ENCODE measurements around the gene FOXP1. TPM values are rescaled to one million over a fixed set of nuclear protein-coding genes. Genes with fewer than 3 reads are reported as not detected.

FOXP1 gene
- total RNA-seq, 4 donors from 2014 or later = 181 to 225 (median 205) TPM

DNA sequence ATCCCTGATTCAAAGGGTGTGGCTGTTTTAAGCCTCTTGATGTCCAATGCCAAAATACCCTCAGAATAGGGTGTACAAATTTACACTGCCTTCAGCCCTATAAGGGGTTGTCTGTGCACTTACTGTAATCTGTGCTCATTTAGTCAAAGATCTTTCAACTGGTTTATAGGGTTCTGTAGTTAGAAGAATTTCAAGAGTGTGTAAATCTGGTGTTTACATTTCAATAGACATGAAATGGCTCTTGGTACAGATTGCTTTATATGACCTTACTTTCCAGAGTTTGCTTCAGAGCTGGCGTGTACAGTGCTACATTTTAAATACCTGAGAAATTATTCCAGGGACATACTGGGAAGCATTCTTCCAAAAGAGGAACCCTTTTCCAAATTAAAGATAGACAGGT is 399.3 kb downstream of the FOXP1 start:
- Histone ChIP-seq H3K27ac (replicated peaks in 1 of 4) (no peak overlapping the region), H3K9me3 (no peaks in the 10 kb centered on the region), H3K4me1 (peaks cover 0 to 8% (median 2%) of the 10 kb centered on the region in 4 donors), H3K27me3 (no peaks in the 10 kb centered on the region), H3K4me3 (no peak overlapping the region), H3K36me3 (peaks cover 0 to 6% (median 3%) of the 10 kb centered on the region in 4 donors)
- intact Hi-C loops (cut with DNase I) = no loop called here
- WGBS = 88% methylated on average over 1 of the region's 1 CpG
- no peak for TF ChIP-seq POLR2AphosphoS5 (IDR thresholded peaks at IDR 0.05)
- no peak for TF ChIP-seq EP300 (IDR thresholded peaks at IDR 0.05)
- TF ChIP-seq POLR2A (IDR thresholded peaks at IDR 0.05; ENCODE audit: low read depth) = no peak
- TF ChIP-seq, protein P1, sequence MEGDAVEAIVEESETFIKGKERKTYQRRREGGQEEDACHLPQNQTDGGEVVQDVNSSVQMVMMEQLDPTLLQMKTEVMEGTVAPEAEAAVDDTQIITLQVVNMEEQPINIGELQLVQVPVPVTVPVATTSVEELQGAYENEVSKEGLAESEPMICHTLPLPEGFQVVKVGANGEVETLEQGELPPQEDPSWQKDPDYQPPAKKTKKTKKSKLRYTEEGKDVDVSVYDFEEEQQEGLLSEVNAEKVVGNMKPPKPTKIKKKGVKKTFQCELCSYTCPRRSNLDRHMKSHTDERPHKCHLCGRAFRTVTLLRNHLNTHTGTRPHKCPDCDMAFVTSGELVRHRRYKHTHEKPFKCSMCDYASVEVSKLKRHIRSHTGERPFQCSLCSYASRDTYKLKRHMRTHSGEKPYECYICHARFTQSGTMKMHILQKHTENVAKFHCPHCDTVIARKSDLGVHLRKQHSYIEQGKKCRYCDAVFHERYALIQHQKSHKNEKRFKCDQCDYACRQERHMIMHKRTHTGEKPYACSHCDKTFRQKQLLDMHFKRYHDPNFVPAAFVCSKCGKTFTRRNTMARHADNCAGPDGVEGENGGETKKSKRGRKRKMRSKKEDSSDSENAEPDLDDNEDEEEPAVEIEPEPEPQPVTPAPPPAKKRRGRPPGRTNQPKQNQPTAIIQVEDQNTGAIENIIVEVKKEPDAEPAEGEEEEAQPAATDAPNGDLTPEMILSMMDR (IDR thresholded peaks at IDR 0.05) = no peak
- DNase-seq (ENCODE audit: extremely low spot score) = no peak

DNA sequence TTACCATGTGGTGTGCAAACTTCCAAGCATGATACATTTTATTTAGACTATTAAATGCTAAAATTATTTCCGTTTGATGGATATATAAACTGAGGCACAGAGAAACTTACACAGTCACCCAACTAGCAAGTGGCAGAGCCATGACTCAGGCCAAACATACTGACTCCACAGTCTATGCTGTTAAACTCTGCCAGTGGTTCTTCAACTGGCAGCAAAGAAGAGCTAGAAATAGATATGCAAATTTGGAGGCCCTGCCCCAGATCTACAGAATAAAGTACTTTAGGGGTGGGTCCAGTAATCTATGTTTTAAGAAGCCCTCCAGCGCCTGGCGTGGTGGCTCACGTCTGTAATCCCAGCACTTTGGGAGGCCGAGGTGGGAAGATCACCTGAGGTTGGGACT is 400.0 kb downstream of the FOXP1 start:
- Histone ChIP-seq H3K36me3 (peaks cover 0 to 6% (median 3%) of the 10 kb centered on the region in 4 donors), H3K27me3 (no peaks in the 10 kb centered on the region), H3K4me3 (no peak overlapping the region), H3K27ac (replicated peaks in 1 of 4) (no peak overlapping the region), H3K9me3 (no peaks in the 10 kb centered on the region), H3K4me1 (peaks cover 0 to 8% (median 2%) of the 10 kb centered on the region in 4 donors)
- intact Hi-C loops (cut with DNase I) = no loop called here
- DNase-seq (ENCODE audit: extremely low spot score) = no peak
- TF ChIP-seq POLR2A (IDR thresholded peaks at IDR 0.05; ENCODE audit: low read depth) (no peak), EP300 (IDR thresholded peaks at IDR 0.05) (no peak)
- TF ChIP-seq, protein P1 (IDR thresholded peaks at IDR 0.05) = no peak
- 91% methylated on average over 5 of the region's 5 CpGs for WGBS

DNA sequence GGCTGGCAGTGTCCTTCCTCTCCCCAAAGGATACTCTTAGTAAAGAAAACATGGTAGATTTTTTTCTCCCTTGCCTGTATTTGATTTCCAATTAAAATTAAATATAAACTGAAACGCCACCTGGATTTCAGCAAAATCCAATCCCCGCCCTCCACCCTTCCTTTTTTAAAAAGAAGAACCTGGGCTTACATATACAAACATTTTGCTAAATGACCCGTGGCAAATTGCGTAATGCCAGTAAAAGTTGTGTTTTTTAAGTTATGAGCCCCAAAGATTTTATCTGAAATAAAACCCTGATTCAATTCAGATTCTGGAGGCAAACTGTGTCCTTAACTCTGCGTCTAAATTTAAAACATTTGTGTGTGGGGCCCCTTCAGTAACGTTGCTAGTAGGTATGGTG is 403.0 kb downstream of the FOXP1 start:
- Histone ChIP-seq H3K27me3 (no peaks in the 10 kb centered on the region), H3K9me3 (no peaks in the 10 kb centered on the region), H3K27ac (replicated peaks in 1 of 4) (no peak overlapping the region), H3K4me3 (no peak overlapping the region), H3K4me1 (peaks cover 0 to 27% (median 9%) of the 10 kb centered on the region in 4 donors), H3K36me3 (peaks cover 0 to 10% (median 0%) of the 10 kb centered on the region in 4 donors)
- intact Hi-C loops (cut with DNase I) = no loop called here
- DNase-seq (ENCODE audit: extremely low spot score) = no peak
- 78% methylated on average over 6 of the region's 6 CpGs for WGBS
- no peak for TF ChIP-seq POLR2AphosphoS5 (IDR thresholded peaks at IDR 0.05)
- TF ChIP-seq, protein P1 (IDR thresholded peaks at IDR 0.05) = no peak
- no peak for TF ChIP-seq EP300 (IDR thresholded peaks at IDR 0.05)
- TF ChIP-seq POLR2A (IDR thresholded peaks at IDR 0.05; ENCODE audit: low read depth) = no peak

DNA sequence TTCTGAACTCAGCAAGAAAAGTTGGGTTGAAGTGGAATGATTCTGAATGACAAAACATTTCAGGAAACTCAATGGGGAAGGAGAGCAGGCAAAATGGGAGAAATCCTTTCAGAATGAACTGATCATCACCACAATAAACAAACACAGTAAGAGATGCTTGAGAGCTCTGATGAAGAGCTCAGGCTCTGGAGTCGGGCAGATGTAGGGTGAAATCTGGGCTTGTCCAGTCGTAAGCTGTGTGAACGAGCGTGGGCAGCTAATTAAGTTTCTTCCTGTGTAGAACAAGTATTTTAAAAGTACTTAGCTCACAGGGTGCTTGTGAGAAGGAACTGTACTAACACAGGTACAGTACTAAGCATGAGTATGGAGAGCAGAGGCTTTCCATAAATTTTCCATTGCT is 406.2 kb downstream of the FOXP1 start:
- no peaks in the 10 kb centered on the region for H3K9me3 ChIP-seq
- peaks cover 0 to 3% (median 2%) of the 10 kb centered on the region in 4 donors for H3K36me3 ChIP-seq
- DNase-seq (ENCODE audit: extremely low spot score) = no peak
- peaks cover 3 to 41% (median 14%) of the 10 kb centered on the region in 4 donors for H3K4me1 ChIP-seq
- no peak overlapping the region for H3K27ac ChIP-seq (replicated peaks in 1 of 4)
- 92% methylated on average over 4 of the region's 4 CpGs for WGBS
- TF ChIP-seq EP300 (IDR thresholded peaks at IDR 0.05) = no peak
- TF ChIP-seq, protein P1 (IDR thresholded peaks at IDR 0.05) = no peak
- no peak for TF ChIP-seq POLR2A (IDR thresholded peaks at IDR 0.05; ENCODE audit: low read depth)
- no peak for TF ChIP-seq POLR2AphosphoS5 (IDR thresholded peaks at IDR 0.05)
- no peak overlapping the region for H3K4me3 ChIP-seq
- intact Hi-C loops (cut with DNase I) = no loop called here
- H3K27me3 ChIP-seq = no peaks in the 10 kb centered on the region

DNA sequence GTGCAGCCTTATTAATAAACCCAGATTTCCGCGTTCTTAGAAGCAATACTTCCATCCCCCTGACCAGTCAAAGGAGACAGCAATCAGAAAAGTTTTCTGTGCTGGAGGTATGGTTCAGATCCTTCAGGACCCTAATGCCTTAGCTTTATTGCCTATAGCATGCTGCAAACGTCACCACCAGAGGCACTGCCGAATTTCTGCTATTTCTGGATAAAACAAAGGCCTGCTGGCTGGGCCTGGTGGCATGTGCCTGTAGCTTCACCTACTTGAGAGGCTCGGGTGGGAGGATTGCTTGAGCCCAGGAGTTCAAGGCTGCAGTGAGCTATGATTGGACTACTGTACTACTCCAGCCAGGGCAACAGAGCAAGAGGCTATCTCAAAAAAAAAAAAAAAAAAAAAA is 407.2 kb downstream of the FOXP1 start:
- Histone ChIP-seq H3K27me3 (no peaks in the 10 kb centered on the region), H3K4me1 (peaks cover 3 to 41% (median 14%) of the 10 kb centered on the region in 4 donors), H3K27ac (replicated peaks in 1 of 4) (no peak overlapping the region), H3K9me3 (no peaks in the 10 kb centered on the region), H3K36me3 (peaks cover 0 to 3% (median 2%) of the 10 kb centered on the region in 4 donors), H3K4me3 (no peak overlapping the region)
- TF ChIP-seq POLR2A (IDR thresholded peaks at IDR 0.05; ENCODE audit: low read depth) (no peak), POLR2AphosphoS5 (IDR thresholded peaks at IDR 0.05) (no peak)
- 95% methylated on average over 5 of the region's 5 CpGs for WGBS
- intact Hi-C loops (cut with DNase I) = no loop called here
- DNase-seq (ENCODE audit: extremely low spot score) = no peak

Data from esophagus muscularis mucosa (tissue), 4 donors.